H1 (cell line): ENCODE results near the gene DDI2.

Source experiments
- BRCA1 ChIP-seq: IDR thresholded peaks from 2 replicates; pipeline ENCODE4 v1.6.1; 2012; ENCODE audit warnings: low read depth, low read length, improper control_type of control experiment
- CBX8 ChIP-seq: fragments of 300-800, 300-1000 bp; sonication (generic); IDR thresholded peaks from 2 replicates; pipeline ENCODE4 v1.7.1; 2016; ENCODE audit warnings: low read depth, low read length, borderline replicate concordance
- CHD7 ChIP-seq: fragments of 300-600 bp; sonication (generic); IDR thresholded peaks from 2 replicates; pipeline ENCODE4 v1.7.1; 2012; ENCODE audit warnings: low read length, moderate library complexity, mild to moderate bottlenecking, inconsistent platforms; ENCODE audit not compliant: insufficient replicate concordance
- CTCF ChIP-seq, 3 experiments: IDR thresholded peaks; 1 replicate in 2 of 3; 2 replicates in 1 of 3; pipeline versions ENCODE4 v1.5.1 to v1.6.1; 2011; ENCODE audit warnings: low read length in 3 of 3, mild to moderate bottlenecking in 3 of 3, inconsistent platforms in 2 of 3, low read depth in 1 of 3, moderate library complexity in 1 of 3; ENCODE audit not compliant: insufficient read depth in 1 of 3; ENCODE audit errors: control extremely low read depth in 1 of 3
- EP300 ChIP-seq, 2 experiments: IDR thresholded peaks; 1 replicate in 1 of 2; 2 replicates in 1 of 2; pipeline ENCODE4 v1.6.1; 2011 to 2012; ENCODE audit warnings: low read depth in 2 of 2, low read length in 2 of 2, mild to moderate bottlenecking in 2 of 2, borderline replicate concordance in 1 of 2, inconsistent platforms in 1 of 2, moderate library complexity in 1 of 2
- HDAC6 ChIP-seq: IDR thresholded peaks from one replicate; pipeline ENCODE4 v1.7.1; 2012; ENCODE audit warnings: low read depth, mild to moderate bottlenecking, inconsistent platforms, low read length, moderate library complexity
- POLR2A ChIP-seq, 2 experiments: IDR thresholded peaks; 1 replicate in 1 of 2; 2 replicates in 1 of 2; pipeline ENCODE4 v1.6.1; 2011; ENCODE audit warnings: low read depth in 2 of 2, low read length in 2 of 2, mild to moderate bottlenecking in 2 of 2; ENCODE audit errors: control extremely low read depth in 1 of 2
- SIN3A ChIP-seq, 2 experiments: IDR thresholded peaks in 1 of 2; conservative IDR thresholded peaks in 1 of 2; 2 replicates each; pipeline ENCODE4 v1.6.1; 2011 to 2012; ENCODE audit warnings: low read length in 2 of 2, improper control_type of control experiment in 1 of 2, low read depth in 1 of 2, mild to moderate bottlenecking in 1 of 2
- SRF ChIP-seq: IDR thresholded peaks from 2 replicates; pipeline ENCODE4 v1.6.1; 2011; ENCODE audit warnings: mild to moderate bottlenecking, low read depth, low read length, moderate library complexity
- TF ChIP-seq, protein P1 (sequence below): IDR thresholded peaks from 2 replicates; pipeline ENCODE4 v1.6.1; 2012; ENCODE audit warnings: low read length, inconsistent platforms

GRCh38 chr1:15620902-15621682 is 3.8 kb downstream of the DDI2 start:
- TF ChIP-seq POLR2A (IDR thresholded peaks at IDR 0.05; ENCODE audit: control extremely low read depth in 1 of 2, low read depth in 2 of 2, low read length in 2 of 2), result no peak
- no peak for TF ChIP-seq SRF
- TF ChIP-seq CTCF (IDR thresholded peaks at IDR 0.05; ENCODE audit: control extremely low read depth in 1 of 3, insufficient read depth in 1 of 3, low read depth in 1 of 3, low read length in 3 of 3), result no peak
- no peak for TF ChIP-seq CHD7
- TF ChIP-seq CBX8, result no peak
- no peak for TF ChIP-seq HDAC6
- TF ChIP-seq, protein P1, sequence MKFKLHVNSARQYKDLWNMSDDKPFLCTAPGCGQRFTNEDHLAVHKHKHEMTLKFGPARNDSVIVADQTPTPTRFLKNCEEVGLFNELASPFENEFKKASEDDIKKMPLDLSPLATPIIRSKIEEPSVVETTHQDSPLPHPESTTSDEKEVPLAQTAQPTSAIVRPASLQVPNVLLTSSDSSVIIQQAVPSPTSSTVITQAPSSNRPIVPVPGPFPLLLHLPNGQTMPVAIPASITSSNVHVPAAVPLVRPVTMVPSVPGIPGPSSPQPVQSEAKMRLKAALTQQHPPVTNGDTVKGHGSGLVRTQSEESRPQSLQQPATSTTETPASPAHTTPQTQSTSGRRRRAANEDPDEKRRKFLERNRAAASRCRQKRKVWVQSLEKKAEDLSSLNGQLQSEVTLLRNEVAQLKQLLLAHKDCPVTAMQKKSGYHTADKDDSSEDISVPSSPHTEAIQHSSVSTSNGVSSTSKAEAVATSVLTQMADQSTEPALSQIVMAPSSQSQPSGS, result no peak
- no peak for TF ChIP-seq BRCA1
- TF ChIP-seq EP300 (IDR thresholded peaks at IDR 0.05; ENCODE audit: borderline replicate concordance in 1 of 2, low read depth in 2 of 2, low read length in 2 of 2), result no peak
- no peak for TF ChIP-seq SIN3A (conservative IDR thresholded peaks at IDR 0.05 in 1 of 2, IDR thresholded peaks at IDR 0.05 in 1 of 2; ENCODE audit: low read depth in 1 of 2, low read length in 2 of 2)
